Loucy (cell line): ENCODE data around the gene IQSEC1.

Experiments
- H2AFZ ChIP-seq: fragments of 200-600 bp; sonication (generic); 2 replicates; pipeline ENCODE4 v1.6.0; 2016; ENCODE audit warnings: antibody characterized with exemption, mild to moderate bottlenecking, low read length, moderate library complexity
- H3F3A ChIP-seq: fragments of 200-600 bp; 2 replicates; pipeline ENCODE4 v1.6.0; 2016; ENCODE audit warnings: antibody characterized with exemption, low read depth, mild to moderate bottlenecking
- H3K27me3 ChIP-seq: fragments of 200-600 bp; sonication (generic); 2 replicates; pipeline ENCODE4 v1.6.1; 2014; ENCODE audit warnings: low read length, mild to moderate bottlenecking; ENCODE audit not compliant: insufficient read depth, poor library complexity, severe bottlenecking
- H3K36me3 ChIP-seq: fragments of 200-600 bp; sonication (generic); 2 replicates; pipeline ENCODE4 v1.6.1; 2016; ENCODE audit warnings: low read length; ENCODE audit not compliant: insufficient read depth
- H3K4me1 ChIP-seq: fragments of 200-600 bp; sonication (generic); 2 replicates; pipeline ENCODE4 v1.5.1; 2014; ENCODE audit warnings: low read length, mild to moderate bottlenecking; ENCODE audit not compliant: insufficient read depth, poor library complexity, severe bottlenecking
- H3K4me2 ChIP-seq: fragments of 200-600 bp; sonication (generic); 2 replicates; pipeline ENCODE4 v1.6.0; 2014; ENCODE audit warnings: antibody characterized with exemption, low read length, low read depth, mild to moderate bottlenecking; ENCODE audit not compliant: poor library complexity, severe bottlenecking
- H3K4me3 ChIP-seq: fragments of 200-600 bp; sonication (generic); 2 replicates; pipeline ENCODE4 v1.5.1; 2014; ENCODE audit warnings: low read length, mild to moderate bottlenecking, mixed read lengths; ENCODE audit not compliant: poor library complexity, severe bottlenecking
- H3K79me2 ChIP-seq: fragments of 200-600 bp; sonication (generic); 2 replicates; pipeline ENCODE4 v1.6.1; 2014; ENCODE audit warnings: low read length; ENCODE audit not compliant: insufficient read depth
- H3K9ac ChIP-seq: fragments of 200-600 bp; sonication (generic); 2 replicates; pipeline ENCODE4 v1.6.0; 2014; ENCODE audit warnings: mild to moderate bottlenecking, low read depth, low read length, moderate library complexity; ENCODE audit not compliant: poor library complexity, severe bottlenecking
- H3K9me2 ChIP-seq: fragments of 200-600 bp; sonication (generic); replicated peaks from 2 replicates; pipeline ENCODE4 v1.6.1; 2016; ENCODE audit warnings: low read depth, low read length, mixed read lengths
- H3K9me3 ChIP-seq: fragments of 200-600 bp; sonication (generic); 2 replicates; pipeline ENCODE4 v1.6.1; 2014; ENCODE audit warnings: mild to moderate bottlenecking, antibody characterized with exemption, low read length, low read depth; ENCODE audit not compliant: insufficient read depth
- H4K20me1 ChIP-seq: fragments of 200-600 bp; sonication (generic); 2 replicates; pipeline ENCODE4 v1.6.0; 2014; ENCODE audit warnings: antibody characterized with exemption, low read length, mild to moderate bottlenecking; ENCODE audit not compliant: insufficient read depth, poor library complexity, severe bottlenecking
- CTCF ChIP-seq: fragments of 200-600 bp; sonication (generic); conservative IDR thresholded peaks from 2 replicates; pipeline ENCODE4 v1.5.1; 2014; ENCODE audit warnings: mild to moderate bottlenecking, antibody characterized with exemption, low read length
- EZH2phosphoT487 ChIP-seq: fragments of 200-600 bp; IDR thresholded peaks from 2 replicates; pipeline ENCODE4 v1.6.1; 2018; ENCODE audit warnings: antibody characterized with exemption, mild to moderate bottlenecking, moderate library complexity, borderline replicate concordance

Gene IQSEC1

GRCh38 chr3:13063225-13063624 lies 10.0 kb downstream of the IQSEC1 start:
- no peak overlapping the region for H3K4me2 ChIP-seq
- no peaks in the 10 kb centered on the region for H4K20me1 ChIP-seq
- no peak for TF ChIP-seq EZH2phosphoT487
- no peak for TF ChIP-seq CTCF
- no peaks in the 10 kb centered on the region; the same call in 1 of the 2 replicates for H3K36me3 ChIP-seq
- no peaks in the 10 kb centered on the region for H3K9me3 ChIP-seq
- no peak overlapping the region for H2AFZ ChIP-seq
- H3K4me1 ChIP-seq: peaks cover 48% of the 10 kb centered on the region
- H3K4me3 ChIP-seq: no peak overlapping the region
- no peaks in the 10 kb centered on the region for H3K9me2 ChIP-seq
- H3K9ac ChIP-seq: no peak overlapping the region
- peaks cover 83% of the 10 kb centered on the region for H3K79me2 ChIP-seq
- H3K27me3 ChIP-seq: no peaks in the 10 kb centered on the region
- no peaks in the 10 kb centered on the region for H3F3A ChIP-seq

GRCh38 chr3:13062647-13063046 lies 10.6 kb downstream of the IQSEC1 start:
- Histone ChIP-seq H3K9me2 (no peaks in the 10 kb centered on the region), H3K9me3 (no peaks in the 10 kb centered on the region), H3K27me3 (no peaks in the 10 kb centered on the region), H2AFZ (no peak overlapping the region), H4K20me1 (no peaks in the 10 kb centered on the region), H3F3A (no peaks in the 10 kb centered on the region), H3K4me1 (peaks cover 42% of the 10 kb centered on the region), H3K36me3 (no peaks in the 10 kb centered on the region; the same call in 1 of the 2 replicates), H3K9ac (no peak overlapping the region), H3K79me2 (peaks cover 83% of the 10 kb centered on the region), H3K4me2 (no peak overlapping the region), H3K4me3 (no peak overlapping the region)
- TF ChIP-seq CTCF (no peak), EZH2phosphoT487 (no peak)

- H3K4me3 ChIP-seq: no peak overlapping the region
- no peak overlapping the region for H3K9ac ChIP-seq
- H3K27me3 ChIP-seq: no peaks in the 10 kb centered on the region
- no peaks in the 10 kb centered on the region for H3K9me3 ChIP-seq
- no peak overlapping the region for H2AFZ ChIP-seq
- H4K20me1 ChIP-seq: no peaks in the 10 kb centered on the region
- H3K36me3 ChIP-seq: no peaks in the 10 kb centered on the region; the same call in 1 of the 2 replicates
- no peak overlapping the region for H3K4me2 ChIP-seq
- TF ChIP-seq EZH2phosphoT487: no peak
- no peak for TF ChIP-seq CTCF
- H3K9me2 ChIP-seq: no peaks in the 10 kb centered on the region
- no peaks in the 10 kb centered on the region for H3F3A ChIP-seq
- peaks cover 79% of the 10 kb centered on the region; the same call in 1 of the 2 replicates for H3K79me2 ChIP-seq
- H3K4me1 ChIP-seq: peaks cover 23% of the 10 kb centered on the region
These were observed 12.8 kb downstream of the IQSEC1 start for GRCh38 chr3:13060341-13060910.
